HG03558 (cell line): ENCODE measurements around the gene DENND1A.

Experiments
- ATAC-seq: cut with Tn5 transposase; IDR thresholded peaks from one replicate; pipeline ENCODE4 v1.9.1; 2021; ENCODE audit warnings: moderate number of reproducible peaks; ENCODE audit not compliant: unreplicated experiment; ENCODE audit errors: extremely low read depth

Gene DENND1A

GRCh38 chr9:123702483-123702882 lies 227.4 kb downstream of the DENND1A start:
- no peak for ATAC-seq

GRCh38 chr9:123697686-123698085 lies 232.2 kb downstream of the DENND1A start:
- ATAC-seq = no peak

- no peak for ATAC-seq
These were observed 233.4 kb downstream of the DENND1A start for GRCh38 chr9:123696476-123696875.

GRCh38 chr9:123695386-123695785 lies 234.5 kb downstream of the DENND1A start:
- no peak for ATAC-seq

GRCh38 chr9:123691765-123692303 lies 238.1 kb downstream of the DENND1A start:
- no peak for ATAC-seq

GRCh38 chr9:123689701-123690428 lies 240.1 kb downstream of the DENND1A start:
- ATAC-seq = no peak

GRCh38 chr9:123687246-123687751 lies 242.6 kb downstream of the DENND1A start:
- no peak for ATAC-seq

GRCh38 chr9:123686829-123687192 lies 243.1 kb downstream of the DENND1A start:
- ATAC-seq = no peak

GRCh38 chr9:123686131-123686828 lies 243.6 kb downstream of the DENND1A start:
- no peak for ATAC-seq

GRCh38 chr9:123685489-123686083 lies 244.3 kb downstream of the DENND1A start:
- ATAC-seq = no peak

GRCh38 chr9:123684393-123685149 lies 245.4 kb downstream of the DENND1A start:
- no peak for ATAC-seq

- no peak for ATAC-seq
These were observed 247.2 kb downstream of the DENND1A start for GRCh38 chr9:123682746-123683145.

GRCh38 chr9:123680352-123680751 lies 249.6 kb downstream of the DENND1A start:
- no peak for ATAC-seq

GRCh38 chr9:123679330-123679987 lies 250.5 kb downstream of the DENND1A start:
- no peak for ATAC-seq

GRCh38 chr9:123678878-123679329 lies 251.0 kb downstream of the DENND1A start:
- no peak for ATAC-seq

- ATAC-seq = no peak
These were observed 251.7 kb downstream of the DENND1A start for GRCh38 chr9:123678038-123678877.

GRCh38 chr9:123676869-123677268 lies 253.1 kb downstream of the DENND1A start:
- no peak for ATAC-seq

GRCh38 chr9:123669346-123669745 lies 260.6 kb downstream of the DENND1A start:
- no peak for ATAC-seq

- no peak for ATAC-seq
These were observed 266.4 kb downstream of the DENND1A start for GRCh38 chr9:123663529-123663928.
